Stimulated activated CD4-positive, alpha-beta T cell treated with anti-CD3 and anti-CD28 coated beads, TNF-alpha, amount 100 ng/mL, for 4 hours (primary cell): ENCODE measurements around the gene ADGRD1.
"Not testable (repeated sequence)": the region's sequence is repeated elsewhere in the genome, so short reads cannot be mapped to it uniquely, and the experiment has no call there.

ENCODE experiments used
- DNase-seq, 3 experiments: peaks; one replicate each; pipeline ENCODE4 v3.0.0-alpha.2; 2020; ENCODE audit warnings: low read depth in 3 of 3

The ADGRD1 gene

GRCh38 chr12:131055596-131056233 lies 102.0 kb downstream of the ADGRD1 start:
- no peak for DNase-seq

- no peak for DNase-seq
These were observed 102.9 kb downstream of the ADGRD1 start for GRCh38 chr12:131056626-131057025.

- DNase-seq, result no peak
These were observed 103.6 kb downstream of the ADGRD1 start for GRCh38 chr12:131057211-131057721.

GRCh38 chr12:131057722-131058515 lies 104.2 kb downstream of the ADGRD1 start:
- no peak for DNase-seq

DNA sequence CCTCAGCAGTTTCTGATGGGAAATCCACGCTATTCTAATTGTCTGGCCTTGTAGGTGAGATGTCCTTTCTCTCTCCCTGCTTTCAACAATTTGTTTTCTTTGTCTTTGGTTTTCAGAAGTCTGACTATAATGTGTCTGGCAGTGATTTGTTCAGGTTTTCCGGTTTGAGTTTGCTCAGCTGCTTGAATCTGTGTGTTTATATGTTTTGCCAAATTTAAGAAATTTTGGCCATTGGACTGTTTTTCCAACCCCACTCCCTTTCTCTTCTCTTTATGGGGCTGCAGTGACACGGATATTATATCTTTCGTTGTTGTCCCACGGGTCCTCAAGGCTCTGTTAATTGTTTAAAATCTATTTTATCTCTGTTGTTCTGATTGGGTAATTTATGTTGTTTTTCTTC lies 105.0 kb downstream of the ADGRD1 start:
- DNase-seq, result no peak

GRCh38 chr12:131060011-131060703 lies 106.5 kb downstream of the ADGRD1 start:
- DNase-seq, result no peak

- DNase-seq, result no peak
These were observed 107.5 kb downstream of the ADGRD1 start for GRCh38 chr12:131061041-131061806.

- DNase-seq, result no peak
These were observed 109.7 kb downstream of the ADGRD1 start for GRCh38 chr12:131063413-131063812.

- no peak for DNase-seq
These were observed 110.3 kb downstream of the ADGRD1 start for GRCh38 chr12:131063960-131064359.

DNA sequence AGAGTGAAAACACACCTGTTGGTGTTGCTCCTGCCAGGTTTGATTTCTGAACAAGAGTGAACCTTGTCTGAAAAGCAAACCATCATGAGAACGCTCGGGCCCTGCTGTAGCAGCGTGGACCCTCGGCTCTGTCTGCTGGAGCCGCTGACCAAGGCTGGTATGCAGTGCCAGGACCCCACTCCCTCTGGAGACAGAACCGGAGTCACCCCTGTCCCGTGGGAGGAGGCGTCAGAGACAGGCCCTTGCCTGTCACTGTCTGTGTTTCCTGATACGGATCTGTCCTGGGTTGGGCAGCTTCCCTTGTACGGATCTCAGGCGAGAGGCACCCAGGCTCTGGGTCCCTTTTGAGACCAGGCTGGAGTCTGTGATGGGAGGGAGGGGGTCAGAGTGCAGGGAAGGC lies 111.6 kb downstream of the ADGRD1 start:
- no peak for DNase-seq

DNA sequence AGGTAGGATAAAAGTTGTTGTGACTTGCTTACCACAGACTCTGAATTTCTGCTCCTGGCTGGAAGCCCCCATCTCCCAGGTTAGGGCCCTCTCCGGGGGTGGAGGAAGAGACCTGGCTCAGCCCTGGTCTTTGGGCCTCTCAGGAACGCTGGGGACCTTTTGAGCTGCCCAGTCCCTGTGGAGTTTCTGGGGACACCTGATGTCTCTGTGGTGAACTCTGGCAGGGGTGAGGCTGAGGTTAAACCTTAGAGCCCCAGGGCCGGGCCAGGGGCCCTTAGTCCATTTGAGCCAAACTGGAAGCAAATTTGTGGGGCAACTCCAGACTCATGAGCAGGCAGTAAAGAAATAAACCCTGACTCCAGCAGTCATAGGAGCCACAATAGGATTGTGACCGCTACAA lies 112.1 kb downstream of the ADGRD1 start:
- no peak for DNase-seq

DNA sequence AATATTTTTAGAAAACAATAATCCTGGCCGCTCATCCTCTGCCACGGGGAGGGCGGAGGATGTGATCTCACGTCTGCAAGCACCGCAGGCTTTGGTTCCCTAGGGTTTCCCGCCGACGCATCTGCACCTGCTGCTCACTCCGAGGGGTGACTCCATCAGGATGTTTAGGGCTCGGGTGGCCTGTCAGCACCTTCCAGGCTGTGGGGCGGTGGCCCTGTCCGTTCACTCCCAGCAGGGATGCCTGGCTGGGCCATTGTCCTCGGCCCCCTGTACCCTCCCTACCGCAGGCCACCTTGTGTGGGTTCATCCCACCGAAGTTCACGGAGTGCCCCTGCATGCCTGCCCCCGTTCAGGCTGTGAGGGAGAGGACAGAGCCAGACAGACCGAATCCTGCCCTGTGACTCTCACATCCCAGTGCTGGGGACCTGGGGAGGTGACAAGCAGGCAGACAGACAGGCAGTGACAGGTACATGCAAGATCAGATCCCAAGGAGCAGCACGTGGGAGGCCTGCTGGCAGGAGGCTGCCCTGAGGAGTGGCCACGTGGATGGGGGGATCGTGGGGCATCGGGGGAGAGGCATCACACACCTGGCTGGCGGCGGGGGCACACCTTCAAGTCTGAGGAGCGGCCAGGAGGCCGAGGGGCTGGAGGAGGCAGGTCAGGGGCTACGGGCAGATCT lies 112.6 kb downstream of the ADGRD1 start:
- no peak for DNase-seq

GRCh38 chr12:131066886-131067490 lies 113.3 kb downstream of the ADGRD1 start:
- DNase-seq, result no peak

GRCh38 chr12:131067981-131068851 lies 114.5 kb downstream of the ADGRD1 start:
- DNase-seq, result no peak

GRCh38 chr12:131068926-131069720 lies 115.4 kb downstream of the ADGRD1 start:
- DNase-seq, result not testable (repeated sequence)

GRCh38 chr12:131070136-131070535 lies 116.4 kb downstream of the ADGRD1 start:
- not testable (repeated sequence) for DNase-seq

DNA sequence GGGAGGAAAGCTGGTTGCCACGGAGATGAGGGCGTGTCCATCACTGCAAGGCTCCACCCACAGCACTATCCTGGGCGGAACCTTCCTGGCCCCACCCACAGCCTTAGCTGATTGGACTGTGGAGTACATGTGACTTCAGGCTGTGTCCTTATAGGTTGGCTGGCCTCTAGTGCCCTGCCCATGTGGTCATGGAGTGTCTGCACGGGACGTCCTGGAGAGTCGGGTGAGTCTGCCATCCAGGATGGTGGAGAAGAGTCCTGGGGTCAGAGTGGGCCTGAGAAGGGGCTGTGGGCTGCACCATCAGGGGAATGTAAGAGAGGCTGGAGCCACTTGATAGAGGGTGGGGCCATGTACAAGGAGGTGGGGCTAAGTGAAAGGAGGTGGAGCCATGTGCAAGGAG lies 117.0 kb downstream of the ADGRD1 start:
- not testable (repeated sequence) for DNase-seq

- not testable (repeated sequence) for DNase-seq
These were observed 117.6 kb downstream of the ADGRD1 start for GRCh38 chr12:131071234-131071820.
